AG09309 (cell line): Measurements from ENCODE around the gene L1CAM.

Experiments used
- DNase-seq: peaks from one replicate; pipeline ENCODE4 v3.0.0-alpha.2; 2010; ENCODE audit warnings: low read depth
- H3K4me3 ChIP-seq: 2 replicates; pipeline ENCODE4 v1.5.1; 2011; ENCODE audit warnings: mild to moderate bottlenecking, low read depth, low read length, moderate library complexity; ENCODE audit not compliant: control insufficient read depth
- TF ChIP-seq, protein P1 (sequence below): IDR thresholded peaks from 2 replicates; pipeline ENCODE4 v1.5.1; 2011; ENCODE audit warnings: mild to moderate bottlenecking, low read depth, low read length, inconsistent platforms; ENCODE audit not compliant: insufficient read depth, control insufficient read depth; ENCODE audit errors: missing control alignments

L1CAM gene

GRCh38 chrX:153868576-153869472 is 17.1 kb downstream of the L1CAM start:
- no peak overlapping the region for H3K4me3 ChIP-seq
- DNase-seq, result no peak
- TF ChIP-seq, protein P1, sequence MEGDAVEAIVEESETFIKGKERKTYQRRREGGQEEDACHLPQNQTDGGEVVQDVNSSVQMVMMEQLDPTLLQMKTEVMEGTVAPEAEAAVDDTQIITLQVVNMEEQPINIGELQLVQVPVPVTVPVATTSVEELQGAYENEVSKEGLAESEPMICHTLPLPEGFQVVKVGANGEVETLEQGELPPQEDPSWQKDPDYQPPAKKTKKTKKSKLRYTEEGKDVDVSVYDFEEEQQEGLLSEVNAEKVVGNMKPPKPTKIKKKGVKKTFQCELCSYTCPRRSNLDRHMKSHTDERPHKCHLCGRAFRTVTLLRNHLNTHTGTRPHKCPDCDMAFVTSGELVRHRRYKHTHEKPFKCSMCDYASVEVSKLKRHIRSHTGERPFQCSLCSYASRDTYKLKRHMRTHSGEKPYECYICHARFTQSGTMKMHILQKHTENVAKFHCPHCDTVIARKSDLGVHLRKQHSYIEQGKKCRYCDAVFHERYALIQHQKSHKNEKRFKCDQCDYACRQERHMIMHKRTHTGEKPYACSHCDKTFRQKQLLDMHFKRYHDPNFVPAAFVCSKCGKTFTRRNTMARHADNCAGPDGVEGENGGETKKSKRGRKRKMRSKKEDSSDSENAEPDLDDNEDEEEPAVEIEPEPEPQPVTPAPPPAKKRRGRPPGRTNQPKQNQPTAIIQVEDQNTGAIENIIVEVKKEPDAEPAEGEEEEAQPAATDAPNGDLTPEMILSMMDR, result no peak

DNA sequence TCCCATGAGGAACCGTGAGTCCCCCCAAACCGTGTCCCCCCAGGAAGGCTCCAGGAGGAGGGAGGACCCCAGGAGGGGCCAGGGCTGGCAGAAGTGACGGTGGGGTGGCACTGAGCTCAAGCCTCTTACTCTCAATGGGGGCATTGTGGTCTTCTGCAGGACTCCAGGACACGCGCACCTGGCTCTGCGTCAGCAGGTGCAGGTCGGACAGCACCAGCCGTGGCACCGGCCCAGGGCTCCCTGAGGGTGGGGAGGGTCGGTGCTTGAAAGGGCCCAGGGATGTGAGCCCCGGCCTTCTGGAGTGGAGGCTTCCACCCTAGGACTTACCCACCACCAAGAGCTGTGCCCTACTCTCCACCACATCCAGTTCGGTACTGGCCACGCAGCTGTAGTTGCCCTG is 18.3 kb downstream of the L1CAM start:
- TF ChIP-seq, protein P1, result no peak
- no peak for DNase-seq
- H3K4me3 ChIP-seq, result no peak overlapping the region

GRCh38 chrX:153867139-153867538 is 18.8 kb downstream of the L1CAM start:
- H3K4me3 ChIP-seq, result no peak overlapping the region
- DNase-seq, result no peak
- TF ChIP-seq, protein P1, result no peak

DNA sequence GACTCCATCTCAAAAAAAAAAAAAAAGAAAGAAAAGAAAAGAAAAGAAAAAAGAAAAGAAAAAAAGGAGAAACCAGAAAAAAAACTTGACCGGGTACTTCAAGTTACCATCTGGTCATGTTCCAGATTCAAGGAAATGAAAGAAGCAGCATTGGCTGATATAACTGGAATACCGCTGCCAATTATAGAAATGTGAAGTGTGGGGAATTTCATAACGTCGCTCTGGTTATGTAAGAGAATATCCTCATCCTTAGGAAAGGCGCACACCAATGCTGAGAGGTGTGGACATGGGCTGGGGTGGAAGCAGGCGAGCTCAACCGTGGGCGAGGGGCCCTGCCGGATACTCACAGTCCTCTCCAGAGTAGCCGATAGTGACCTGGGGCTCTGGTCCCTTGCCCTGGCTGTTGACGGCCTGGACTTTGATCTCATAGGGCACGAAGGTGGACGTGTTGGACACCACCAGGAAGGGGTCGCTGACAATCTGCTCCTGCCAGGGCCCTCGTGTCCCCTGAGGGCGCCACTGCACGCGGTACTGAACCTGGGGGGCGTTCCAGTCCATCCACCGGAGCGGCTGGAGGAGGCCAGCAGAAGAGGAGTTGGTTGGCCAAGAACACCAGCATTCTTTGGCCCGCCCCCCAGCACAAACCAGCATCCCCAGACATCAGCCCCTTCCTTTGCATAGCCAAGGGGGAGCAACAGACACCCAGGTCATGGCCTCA is 19.5 kb downstream of the L1CAM start:
- DNase-seq, result no peak
- no peak overlapping the region for H3K4me3 ChIP-seq
- TF ChIP-seq, protein P1, result no peak

DNA sequence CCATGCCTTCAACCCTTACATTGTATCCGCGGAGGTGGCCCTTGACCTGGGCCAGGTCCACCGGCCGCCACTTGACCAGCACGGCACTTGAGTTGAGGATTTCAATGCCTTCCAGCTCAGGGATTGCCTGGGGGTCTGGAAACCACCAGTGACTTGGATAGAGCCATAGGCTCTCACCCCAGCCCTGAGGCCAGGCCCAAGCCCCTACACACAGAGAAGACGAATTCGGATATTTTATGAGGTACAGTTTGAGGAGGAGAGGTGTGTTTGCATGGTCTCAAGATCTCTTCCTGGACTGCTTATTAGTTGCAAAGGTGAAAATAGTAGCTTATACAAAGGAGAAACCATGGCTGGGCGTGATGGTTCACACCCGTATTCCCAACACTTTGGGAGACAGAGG is 20.3 kb downstream of the L1CAM start:
- TF ChIP-seq, protein P1, result no peak
- DNase-seq, result no peak
- no peak overlapping the region for H3K4me3 ChIP-seq

GRCh38 chrX:153865321-153865580 is 20.7 kb downstream of the L1CAM start:
- TF ChIP-seq, protein P1, result no peak
- DNase-seq, result no peak
- H3K4me3 ChIP-seq, result no peak overlapping the region
